ENCODE data around the gene CBARP. TPM values are rescaled to one million over a fixed set of nuclear protein-coding genes. Genes with fewer than 3 reads are reported as not detected.

The CBARP gene
- total and polyA plus RNA-seq, 2 of the 4 experiments (the other 2 are of a cell fraction) = 0.18 to 3.9 TPM

GRCh38 chr19:1229924-1230782 lies 7.7 kb downstream of the CBARP start:
- BruUV-seq (replicated peaks) = no TSS peak
- CTCF ChIA-PET = no interaction called here
- TF ChIP-seq CEBPB (IDR thresholded peaks at IDR 0.05; ENCODE audit: low read depth, low read length) (no peak), USF2 (IDR thresholded peaks at IDR 0.05; ENCODE audit: low read depth, low read length) (no peak), MAZ (IDR thresholded peaks at IDR 0.05; ENCODE audit: borderline replicate concordance, low read depth, low read length) (no peak), CTCF (conservative IDR thresholded peaks at IDR 0.05; ENCODE audit: low read depth, low read length) (no peak), NFE2L2 (IDR thresholded peaks at IDR 0.05; ENCODE audit: low read depth, low read length) (no peak), MAFK (IDR thresholded peaks at IDR 0.05; ENCODE audit: low read depth, low read length) (no peak), ELK1 (IDR thresholded peaks at IDR 0.05; ENCODE audit: borderline replicate concordance, low read depth, low read length) (no peak), SMC3 (IDR thresholded peaks at IDR 0.05; ENCODE audit: low read depth, low read length) (no peak), RCOR1 (IDR thresholded peaks at IDR 0.05; ENCODE audit: insufficient replicate concordance, low read length) (no peak), CHD1 (IDR thresholded peaks at IDR 0.05; ENCODE audit: low read depth, low read length) (no peak), POLR2A (IDR thresholded peaks at IDR 0.05; ENCODE audit: low read depth, low read length) (no peak), RAD21 (IDR thresholded peaks at IDR 0.05; ENCODE audit: low read length) (no peak), BHLHE40 (IDR thresholded peaks at IDR 0.05; ENCODE audit: low read depth, low read length) (no peak), MXI1 (IDR thresholded peaks at IDR 0.05; ENCODE audit: borderline replicate concordance, low read depth, low read length) (no peak), FOS (IDR thresholded peaks at IDR 0.05; ENCODE audit: low read depth, low read length) (no peak)

More at GRCh38 chr19:1229924-1230782, 7.7 kb downstream of the CBARP start:
- in situ Hi-C loops (cut with MboI; ENCODE audit: low sequenced_read_pairs) (no loop called here), dilution Hi-C loops (cut with HindIII; ENCODE audit: low sequenced_read_pairs, unreplicated experiment) (no loop called here), intact Hi-C loops (cut with micrococcal nuclease) (no loop called here)
- Histone ChIP-seq H3K27me3 (ENCODE audit: control insufficient read depth, insufficient read depth, low read length) (no peaks in the 10 kb centered on the region), H3K4me3 (ENCODE audit: insufficient read depth, low read depth, low read length) (no peak overlapping the region), H3K4me1 (ENCODE audit: control insufficient read depth, insufficient read depth, low read length) (peaks cover 13% of the 10 kb centered on the region), H2AK9ac (replicated peaks; ENCODE audit: low read depth, low read length, poor library complexity) (no peak overlapping the region), H4K20me1 (ENCODE audit: insufficient read depth, low read length) (peaks cover 27% of the 10 kb centered on the region), H2AK5ac (ENCODE audit: low read depth, low read length) (no peak overlapping the region), H2AFZ (replicated peaks; ENCODE audit: low read length, poor library complexity) (no peak overlapping the region), H4K5ac (ENCODE audit: low read depth, low read length) (no peak overlapping the region), H3K23ac (ENCODE audit: low read depth, low read length) (no peak overlapping the region), H2BK5ac (ENCODE audit: low read depth, low read length, poor library complexity, severe bottlenecking) (no peak overlapping the region), H4K8ac (ENCODE audit: low read depth in 2 of 2, low read length in 2 of 2) (no peak overlapping the region), H3K4ac (ENCODE audit: low read depth, low read length) (no peak overlapping the region), H3K27ac (ENCODE audit: insufficient read depth, low read length) (no peak overlapping the region), H3K9me3 (ENCODE audit: control insufficient read depth, insufficient read depth, low read length) (no peaks in the 10 kb centered on the region), H3K56ac (ENCODE audit: extremely low read depth, insufficient read depth, low read length) (no peak overlapping the region), H2BK20ac (ENCODE audit: low read depth, low read length) (no peak overlapping the region), H3K9me1 (ENCODE audit: insufficient read depth, low read length) (no peaks in the 10 kb centered on the region), H3K36me3 (ENCODE audit: control insufficient read depth, insufficient read depth, low read length) (peaks cover 59% of the 10 kb centered on the region), H2BK15ac (ENCODE audit: low read depth, low read length) (no peak overlapping the region), H4K91ac (ENCODE audit: insufficient read depth, low read depth, low read length) (no peak overlapping the region), H3K9ac (ENCODE audit: low read depth, low read length) (no peak overlapping the region), H3K14ac (replicated peaks; ENCODE audit: low read depth, low read length) (no peak overlapping the region), H3K18ac (ENCODE audit: low read depth, low read length) (no peak overlapping the region), H3K4me2 (ENCODE audit: low read depth, low read length) (no peak overlapping the region), H3K79me1 (ENCODE audit: low read depth in 1 of 2, low read length in 2 of 2) (peaks cover 0 to 23% of the 10 kb centered on the region in 2 experiments; a peak in 3 of 4 replicates), H2BK120ac (ENCODE audit: low read depth, low read length) (no peak overlapping the region)
- ATAC-seq (ENCODE audit: low read depth) (no peak), DNase-seq (no peak)
- POLR2A ChIA-PET (ENCODE audit: unreplicated experiment) = no interaction called here
- WGBS, 2 experiments (ENCODE audit: extremely low coverage in 2 of 2, insufficient read length in 1 of 2) = 95% methylated on average over 21 of the region's 61 CpGs; no CpG with 5 or more reads in 1 of the 2 experiments
